HUDEP-2 (cell line): ENCODE results near the gene CSF1.
A peak's percentile ranks its signal among the peaks of the same experiment; 100 is the strongest.
"Not testable (repeated sequence)": the region's sequence is repeated elsewhere in the genome, so short reads cannot be mapped to it uniquely, and the experiment has no call there.

Source experiments
- DNase-seq, 76 experiments: peaks; one replicate each; lab custom pipeline; 2025; ENCODE audit not compliant: unreplicated experiment in 76 of 76; lab: John Stamatoyannopoulos, UW

The CSF1 gene

GRCh38 chr1:109910123-109910962, at the start of gene CSF1:
CSF1 (plus strand) TSS chr1:109910849; CDS start chr1:109911024, 175 bp downstream.
- peak in 21 of 76 experiments; percentile 7 to 49 (median 21) for DNase-seq

- DNase-seq = not testable (repeated sequence)
These were observed 49.0 kb upstream of the CSF1 start for GRCh38 chr1:109861616-109862015.

- no peak for DNase-seq
These were observed 47.0 kb upstream of the CSF1 start for GRCh38 chr1:109863667-109864046.

GRCh38 chr1:109864047-109864822, 46.4 kb upstream of the CSF1 start:
- peak in 2 of 76 experiments; percentile 5 to 9 for DNase-seq

GRCh38 chr1:109864930-109865612, 45.6 kb upstream of the CSF1 start:
- DNase-seq = no peak

GRCh38 chr1:109866071-109866470, 44.6 kb upstream of the CSF1 start:
- DNase-seq = no peak

- DNase-seq = no peak
These were observed 37.1 kb upstream of the CSF1 start for GRCh38 chr1:109873278-109874175.

GRCh38 chr1:109874445-109874844, 36.2 kb upstream of the CSF1 start:
- no peak for DNase-seq

- DNase-seq = no peak
These were observed 34.8 kb upstream of the CSF1 start for GRCh38 chr1:109875874-109876273.

- DNase-seq = no peak
These were observed 33.9 kb upstream of the CSF1 start for GRCh38 chr1:109876617-109877316.

- no peak for DNase-seq
These were observed 33.3 kb upstream of the CSF1 start for GRCh38 chr1:109877317-109877771.

GRCh38 chr1:109877776-109878175, 32.9 kb upstream of the CSF1 start:
- DNase-seq = no peak

- DNase-seq = no peak
These were observed 32.0 kb upstream of the CSF1 start for GRCh38 chr1:109878531-109879104.

- DNase-seq = not testable (repeated sequence)
These were observed 31.3 kb upstream of the CSF1 start for GRCh38 chr1:109879371-109879770.

GRCh38 chr1:109879881-109880525, 30.6 kb upstream of the CSF1 start:
- DNase-seq = no peak

- no peak for DNase-seq
These were observed 29.4 kb upstream of the CSF1 start for GRCh38 chr1:109880971-109881894.

GRCh38 chr1:109881906-109882287, 28.8 kb upstream of the CSF1 start:
- no peak for DNase-seq
